ENCODE measurements around the gene FARS2.

- TF ChIP-seq CTCF (conservative IDR thresholded peaks at IDR 0.05 in 1 of 2, IDR thresholded peaks at IDR 0.05 in 1 of 2; ENCODE audit: low read depth in 1 of 2, low read length in 2 of 2) (no peak), EZH2 (IDR thresholded peaks at IDR 0.05; ENCODE audit: low read length, missing control alignments) (no peak)
Measured at GRCh38 chr6:5751525-5752390, 490.4 kb downstream of the FARS2 start.

Measured in fibroblast of lung (primary cell).